IMR-90 (cell line): Measurements from ENCODE around the gene MASP2. TPM values are rescaled to one million over a fixed set of nuclear protein-coding genes. Genes with fewer than 3 reads are reported as not detected.
"Not testable (repeated sequence)": the region's sequence is repeated elsewhere in the genome, so short reads cannot be mapped to it uniquely, and the experiment has no call there.

ENCODE experiments used
- ATAC-seq: fragments of 200-7000 bp; cut with Tn5 transposase; 2 replicates; pipeline ENCODE4 v1.9.1; 2020; ENCODE audit warnings: low read depth, mild to moderate bottlenecking, moderate library complexity
- BruUV-seq: library from RNA; stranded (reverse); fragments of 400-500 nt; replicated peaks from 2 replicates; lab custom pipeline; 2021; lab: Mats Ljungman, UMichigan
- CTCF ChIA-PET: fragments of 300-600 bp; formaldehyde crosslinking; extraction: SDS; loops from one replicate; lab custom pipeline; 2021; ENCODE audit warnings: antibody characterized with exemption; lab: Yijun Ruan, JAX
- POLR2A ChIA-PET: fragments of 300-600 bp; sonication (Branson Sonifier 250); formaldehyde crosslinking; loops from one replicate; lab custom pipeline; 2022; ENCODE audit warnings: antibody characterized with exemption; ENCODE audit not compliant: unreplicated experiment; lab: Charles Lee
- DNase-seq: peaks from one replicate; pipeline ENCODE4 v3.0.0; 2013
- H2AFZ ChIP-seq: replicated peaks from 2 replicates; pipeline ENCODE3; 2013; ENCODE audit warnings: low read length, mild to moderate bottlenecking; ENCODE audit not compliant: poor library complexity
- H2AK5ac ChIP-seq: 2 replicates; pipeline ENCODE4 v1.6.1; 2013; ENCODE audit warnings: low read depth, low read length, inconsistent platforms
- H2AK9ac ChIP-seq: replicated peaks from 2 replicates; pipeline ENCODE3; 2013; ENCODE audit warnings: mild to moderate bottlenecking, low read depth, low read length, moderate library complexity; ENCODE audit not compliant: poor library complexity
- H2BK120ac ChIP-seq: 2 replicates; pipeline ENCODE4 v1.6.1; 2013; ENCODE audit warnings: low read depth, low read length, inconsistent platforms
- H2BK15ac ChIP-seq: 3 replicates; pipeline ENCODE4 v1.6.1; 2013; ENCODE audit warnings: low read depth, low read length, inconsistent platforms
- H2BK20ac ChIP-seq: 2 replicates; pipeline ENCODE4 v1.6.1; 2013; ENCODE audit warnings: low read depth, mild to moderate bottlenecking, inconsistent platforms, low read length, moderate library complexity
- H2BK5ac ChIP-seq: 2 replicates; pipeline ENCODE4 v1.6.1; 2013; ENCODE audit warnings: mild to moderate bottlenecking, low read depth, low read length, inconsistent platforms; ENCODE audit not compliant: poor library complexity, severe bottlenecking
- H3K14ac ChIP-seq: replicated peaks from 2 replicates; pipeline ENCODE4 v1.6.1; 2013; ENCODE audit warnings: low read depth, low read length, inconsistent platforms
- H3K18ac ChIP-seq: 2 replicates; pipeline ENCODE4 v1.6.1; 2013; ENCODE audit warnings: low read depth, low read length, control low read depth
- H3K23ac ChIP-seq: 2 replicates; pipeline ENCODE4 v1.6.1; 2013; ENCODE audit warnings: low read depth, low read length, inconsistent platforms
- H3K27ac ChIP-seq: 2 replicates; pipeline ENCODE4 v1.5.1; 2013; ENCODE audit warnings: mild to moderate bottlenecking, control low read depth, low read length; ENCODE audit not compliant: insufficient read depth
- H3K27me3 ChIP-seq: 2 replicates; pipeline ENCODE4 v1.6.1; 2013; ENCODE audit warnings: low read length; ENCODE audit not compliant: control insufficient read depth, insufficient read depth
- H3K36me3 ChIP-seq: 2 replicates; pipeline ENCODE4 v1.6.1; 2013; ENCODE audit warnings: low read length, mixed read lengths; ENCODE audit not compliant: control insufficient read depth, insufficient read depth
- H3K4ac ChIP-seq: 2 replicates; pipeline ENCODE4 v1.6.1; 2013; ENCODE audit warnings: low read depth, low read length, inconsistent platforms
- H3K4me1 ChIP-seq: 2 replicates; pipeline ENCODE4 v1.6.1; 2013; ENCODE audit warnings: low read length, mixed read lengths; ENCODE audit not compliant: control insufficient read depth, insufficient read depth
- H3K4me2 ChIP-seq: 2 replicates; pipeline ENCODE4 v1.6.1; 2013; ENCODE audit warnings: low read depth, mild to moderate bottlenecking, control low read depth, low read length, moderate library complexity
- H3K4me3 ChIP-seq: 2 replicates; pipeline ENCODE4 v1.5.1; 2013; ENCODE audit warnings: low read depth, mild to moderate bottlenecking, control low read depth, low read length, moderate library complexity; ENCODE audit not compliant: insufficient read depth
- H3K56ac ChIP-seq: 2 replicates; pipeline ENCODE4 v1.6.1; 2013; ENCODE audit warnings: low read length, inconsistent platforms; ENCODE audit not compliant: insufficient read depth; ENCODE audit errors: extremely low read depth
- H3K79me1 ChIP-seq, 2 experiments: 2 replicates each; pipeline ENCODE4 v1.6.1; 2013; ENCODE audit warnings: low read length in 2 of 2, inconsistent platforms in 1 of 2, low read depth in 1 of 2
- H3K9ac ChIP-seq: 2 replicates; pipeline ENCODE4 v1.6.1; 2013; ENCODE audit warnings: low read depth, low read length, control low read depth
- H3K9me1 ChIP-seq: 2 replicates; pipeline ENCODE4 v1.6.1; 2013; ENCODE audit warnings: low read length, inconsistent platforms; ENCODE audit not compliant: insufficient read depth
- H3K9me3 ChIP-seq: 2 replicates; pipeline ENCODE4 v1.6.1; 2013; ENCODE audit warnings: low read length; ENCODE audit not compliant: control insufficient read depth, insufficient read depth
- H4K20me1 ChIP-seq: 2 replicates; pipeline ENCODE4 v1.6.1; 2013; ENCODE audit warnings: low read length, inconsistent platforms; ENCODE audit not compliant: insufficient read depth
- H4K5ac ChIP-seq: 2 replicates; pipeline ENCODE4 v1.6.1; 2013; ENCODE audit warnings: mild to moderate bottlenecking, low read depth, low read length, control low read depth
- H4K8ac ChIP-seq, 2 experiments: 2 replicates each; pipeline ENCODE4 v1.6.1; 2013; ENCODE audit warnings: low read depth in 2 of 2, low read length in 2 of 2, control low read depth in 1 of 2, inconsistent platforms in 1 of 2
- H4K91ac ChIP-seq: 2 replicates; pipeline ENCODE4 v1.6.1; 2013; ENCODE audit warnings: low read depth, low read length, inconsistent platforms; ENCODE audit not compliant: insufficient read depth
- WGBS, 2 experiments: methylation state at CpG; one replicate each; pipeline versions ENCODE4 v1.1.5 to v1.1.7; 2013; ENCODE audit warnings: missing lambda C conversion rate in 2 of 2; ENCODE audit not compliant: insufficient read length in 1 of 2; ENCODE audit errors: extremely low coverage in 2 of 2; 5-methylcytosine and 5-hydroxymethylcytosine counted together
- dilution Hi-C: fragments of 300-500 bp; cut with HindIII; formaldehyde crosslinking; loops from one replicate; pipeline ENCODE4 v1.14.3; 2018; ENCODE audit warnings: low sequenced_read_pairs; ENCODE audit not compliant: unreplicated experiment
- in situ Hi-C: fragments of 300-500 bp; cut with MboI; formaldehyde crosslinking; loops from 3 replicates; pipeline ENCODE4 v1.14.3; 2019; ENCODE audit warnings: low sequenced_read_pairs, inconsistent platforms, mixed read lengths
- intact Hi-C: fragments of 100-400 bp; cut with micrococcal nuclease; formaldehyde crosslinking; loops from 2 replicates; pipeline ENCODE4 v1.10.0; 2022
- polyA plus RNA-seq, 3 experiments: library from polyadenylated mRNA; depleted of rRNA; stranded (reverse); fragments of >200 nt; gene quantifications; 2 replicates each; pipeline ENCODE4 v1.2.3, GENCODE V29; 2012; ENCODE audit warnings: low replicate concordance in 1 of 3
- total RNA-seq: library from RNA; depleted of rRNA; stranded (reverse); fragments of >200 nt; gene quantifications from 2 replicates; pipeline ENCODE4 v1.2.3, GENCODE V29; 2012

The MASP2 gene
- total and polyA plus RNA-seq, 2 of the 4 experiments (the other 2 are of a cell fraction), result 0.03 TPM; not detected in 1

GRCh38 chr1:11083784-11084183 is 36.7 kb upstream of the MASP2 start:
- H3K23ac ChIP-seq, H2BK20ac ChIP-seq, H3K4ac ChIP-seq, H3K4me3 ChIP-seq, H3K9ac ChIP-seq, H4K91ac ChIP-seq, H2BK5ac ChIP-seq, in situ Hi-C loops, CTCF ChIA-PET, H2BK15ac ChIP-seq, dilution Hi-C loops, H4K5ac ChIP-seq, BruUV-seq, H2AK9ac ChIP-seq, ATAC-seq, H3K18ac ChIP-seq, H2AFZ ChIP-seq, H3K9me3 ChIP-seq, H3K79me1 ChIP-seq, DNase-seq, intact Hi-C loops, H2BK120ac ChIP-seq, H3K4me1 ChIP-seq, H3K27me3 ChIP-seq, H3K9me1 ChIP-seq, H3K14ac ChIP-seq, POLR2A ChIA-PET, H4K8ac ChIP-seq, H4K20me1 ChIP-seq, H2AK5ac ChIP-seq, H3K56ac ChIP-seq, H3K27ac ChIP-seq, H3K4me2 ChIP-seq: not testable (repeated sequence)
- WGBS, 2 experiments, result no CpG with 5 or more reads among the region's 3 CpGs
- peaks cover 40% of the 10 kb centered on the region for H3K36me3 ChIP-seq
